Measurements from ENCODE around the gene CYRIA. TPM values are rescaled to one million over a fixed set of nuclear protein-coding genes. Genes with fewer than 3 reads are reported as not detected.

CYRIA gene
- total RNA-seq, 2 experiments from 2014 or later = 1.3 TPM

DNA sequence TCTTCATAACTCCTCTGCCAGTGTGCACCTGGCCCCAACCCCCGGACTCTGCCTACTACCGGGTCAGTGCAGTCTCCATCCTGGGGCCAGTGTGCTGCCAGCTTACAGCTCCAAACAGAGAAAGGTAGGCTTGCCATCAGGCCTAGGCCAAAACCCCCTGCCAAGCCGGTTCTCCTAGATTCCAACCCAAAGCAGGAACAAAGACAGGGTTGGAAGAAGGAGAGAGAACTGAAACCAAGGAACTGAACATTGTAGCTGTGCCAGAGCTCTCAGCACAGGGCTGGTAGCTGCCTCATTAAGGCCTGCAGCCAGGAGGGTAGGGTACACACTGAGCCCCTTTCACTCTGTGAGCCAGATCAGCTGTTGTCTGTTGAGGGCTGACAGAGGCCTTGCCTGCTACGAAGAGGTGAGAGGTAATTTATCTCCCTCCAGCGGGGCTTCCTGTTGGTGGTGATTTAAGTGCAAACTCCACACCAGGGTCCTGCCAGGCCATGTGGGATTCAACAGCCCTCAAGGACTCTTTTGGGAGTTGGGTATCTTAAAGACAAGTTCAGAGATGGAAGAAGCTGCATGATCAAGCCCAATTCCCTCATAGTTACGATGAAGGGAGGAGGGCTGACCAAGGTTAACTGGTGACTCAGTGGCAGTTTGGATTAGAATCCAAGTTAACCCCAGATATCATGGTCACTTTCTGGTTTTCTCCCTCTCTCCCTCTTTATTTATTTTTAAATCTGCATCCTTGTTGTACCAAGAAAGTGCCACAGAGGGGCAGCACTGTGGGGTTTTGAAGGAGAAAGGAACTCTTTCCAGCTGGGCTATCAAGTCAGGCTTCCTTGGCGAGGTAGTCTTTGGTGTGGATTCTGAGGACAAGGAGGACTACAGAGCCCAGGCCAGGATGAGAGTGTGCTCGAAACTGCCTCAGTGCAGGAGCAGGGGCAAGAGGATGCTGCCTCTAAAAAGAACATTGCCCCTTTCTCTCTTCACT lies 48.1 kb downstream of the CYRIA start:
- intact Hi-C loops (cut with DNase I, micrococcal nuclease) = no loop called here
- Histone ChIP-seq H3K27ac (ENCODE audit: low read depth in 1 of 2, low read length in 2 of 2) (no peak overlapping the region), H3K27me3 (ENCODE audit: control insufficient read depth in 1 of 2, insufficient read depth in 2 of 2, low read length in 2 of 2) (no peaks in the 10 kb centered on the region), H3K4me1 (ENCODE audit: insufficient read depth, low read length) (peaks cover 7% of the 10 kb centered on the region), H3K36me3 (ENCODE audit: insufficient read depth, low read length) (no peaks in the 10 kb centered on the region), H3K9me3 (ENCODE audit: control insufficient read depth in 1 of 2, insufficient read depth in 1 of 2, low read length in 2 of 2) (no peaks in the 10 kb centered on the region), H3K4me3 (ENCODE audit: low read length) (no peak overlapping the region)
- H3K36me3 Mint-ChIP-seq (ENCODE audit: low read depth) = no peaks in the 10 kb centered on the region
- ATAC-seq (ENCODE audit: poor library complexity) (no peak), DNase-seq (no peak)
- no peak for TF ChIP-seq CTCF (IDR thresholded peaks at IDR 0.05)
- no peaks in the 10 kb centered on the region for H3K9me3 Mint-ChIP-seq
- H3K27me3 Mint-ChIP-seq = peaks cover 20% of the 10 kb centered on the region
- CTCF ChIA-PET = no interaction called here
- H3K27ac Mint-ChIP-seq = no peak overlapping the region
- H3K4me1 Mint-ChIP-seq (ENCODE audit: low read depth) = peaks cover 11% of the 10 kb centered on the region
- H3K4me3 Mint-ChIP-seq = no peak overlapping the region
- POLR2A ChIA-PET = no interaction called here

Measured in CD4-positive, alpha-beta T cell (primary cell).